GM19463 (cell line): ENCODE measurements around the gene OR2G6.
"Not testable (repeated sequence)": the region's sequence is repeated elsewhere in the genome, so short reads cannot be mapped to it uniquely, and the experiment has no call there.

Experiments
- ATAC-seq: cut with Tn5 transposase; IDR thresholded peaks from one replicate; pipeline ENCODE4 v1.9.1; 2021; ENCODE audit warnings: mild to moderate bottlenecking, moderate library complexity; ENCODE audit not compliant: unreplicated experiment

Gene OR2G6

GRCh38 chr1:248507773-248508172, at the start of gene OR2G6:
Gene OR2G6 (plus strand): TSS chr1:248508073. CDS start chr1:248521647, 13,574 bp downstream.
- ATAC-seq, result not testable (repeated sequence)

- ATAC-seq, result not testable (repeated sequence)
These were observed 48.8 kb upstream of the OR2G6 start for GRCh38 chr1:248459117-248459516.

- no peak for ATAC-seq
These were observed 36.7 kb upstream of the OR2G6 start for GRCh38 chr1:248471154-248471553.

- not testable (repeated sequence) for ATAC-seq
These were observed 35.8 kb upstream of the OR2G6 start for GRCh38 chr1:248472111-248472510.

- not testable (repeated sequence) for ATAC-seq
These were observed 34.8 kb upstream of the OR2G6 start, which contains the start of gene OR2T3 for GRCh38 chr1:248473051-248473450. Gene OR2T3 (plus strand): TSS chr1:248473351. CDS start chr1:248473351, 0 bp downstream.

- peak; percentile 45 for ATAC-seq
These were observed 32.2 kb upstream of the OR2G6 start for GRCh38 chr1:248475660-248476059.

- peak; percentile 69 for ATAC-seq
These were observed 25.9 kb upstream of the OR2G6 start for GRCh38 chr1:248481686-248482579.

- ATAC-seq, result not testable (repeated sequence)
These were observed 19.6 kb upstream of the OR2G6 start, which contains the start of gene OR2T5 for GRCh38 chr1:248488289-248488688. Gene OR2T5 (plus strand): TSS chr1:248488589. CDS start chr1:248488589, 0 bp downstream.

- not testable (repeated sequence) for ATAC-seq
These were observed 11.2 kb upstream of the OR2G6 start for GRCh38 chr1:248496661-248497060.

GRCh38 chr1:248500305-248501035, 7.4 kb upstream of the OR2G6 start:
- ATAC-seq, result not testable (repeated sequence)

GRCh38 chr1:248510217-248510616, 2.3 kb downstream of the OR2G6 start:
- peak; percentile 51 for ATAC-seq

- no peak for ATAC-seq
These were observed 14.0 kb downstream of the OR2G6 start for GRCh38 chr1:248521856-248522255.

- not testable (repeated sequence) for ATAC-seq
These were observed 29.6 kb downstream of the OR2G6 start for GRCh38 chr1:248537449-248537848.

GRCh38 chr1:248547383-248547782, 39.5 kb downstream of the OR2G6 start:
- ATAC-seq, result not testable (repeated sequence)

- ATAC-seq, result not testable (repeated sequence)
These were observed 43.2 kb downstream of the OR2G6 start for GRCh38 chr1:248551027-248551426.

GRCh38 chr1:248562672-248563071, 54.8 kb downstream of the OR2G6 start, which contains the start of gene OR2T29:
Gene OR2T29 (minus strand): TSS chr1:248562772. CDS start chr1:248559491, 3,281 bp downstream.
- not testable (repeated sequence) for ATAC-seq

- ATAC-seq, result peak; percentile 71
These were observed 57.9 kb downstream of the OR2G6 start for GRCh38 chr1:248565530-248566373.

GRCh38 chr1:248569049-248569448, 61.2 kb downstream of the OR2G6 start:
- not testable (repeated sequence) for ATAC-seq

- ATAC-seq, result not testable (repeated sequence)
These were observed 62.9 kb downstream of the OR2G6 start for GRCh38 chr1:248570811-248571210.

GRCh38 chr1:248572049-248572448, 64.2 kb downstream of the OR2G6 start:
- ATAC-seq, result peak; percentile 60
